HG03066 (cell line): Measurements from ENCODE around the gene IGF1R.

Experiments
- ATAC-seq: cut with Tn5 transposase; IDR thresholded peaks from one replicate; pipeline ENCODE4 v1.9.1; 2021; ENCODE audit warnings: low read depth; ENCODE audit not compliant: unreplicated experiment

Gene IGF1R

GRCh38 chr15:98872774-98873173 lies 224.4 kb downstream of the IGF1R start:
- ATAC-seq: no peak

GRCh38 chr15:98873441-98874218 lies 225.3 kb downstream of the IGF1R start:
- ATAC-seq: peak; percentile 68

- no peak for ATAC-seq
Observed at GRCh38 chr15:98874370-98874769, 226.0 kb downstream of the IGF1R start.

DNA sequence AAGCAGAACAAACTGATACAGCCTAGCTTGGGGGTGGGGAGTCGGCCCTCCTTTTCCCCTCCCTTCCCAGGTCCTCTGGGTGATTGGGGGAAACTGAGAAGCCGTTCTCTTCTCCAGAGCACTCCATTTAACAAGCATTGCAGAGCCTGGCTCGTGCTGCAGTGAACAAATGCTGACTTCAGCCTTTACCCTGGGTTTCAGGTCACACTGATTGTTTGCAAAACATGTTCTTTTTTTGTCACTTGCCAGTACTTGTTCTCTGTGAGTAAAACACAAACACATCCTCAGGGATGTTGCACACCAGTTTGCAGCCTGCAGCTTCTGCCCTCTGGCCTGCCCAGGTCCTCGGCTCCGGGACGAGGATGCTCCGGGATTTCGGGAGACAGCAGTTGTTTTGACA lies 226.4 kb downstream of the IGF1R start:
- ATAC-seq: no peak

DNA sequence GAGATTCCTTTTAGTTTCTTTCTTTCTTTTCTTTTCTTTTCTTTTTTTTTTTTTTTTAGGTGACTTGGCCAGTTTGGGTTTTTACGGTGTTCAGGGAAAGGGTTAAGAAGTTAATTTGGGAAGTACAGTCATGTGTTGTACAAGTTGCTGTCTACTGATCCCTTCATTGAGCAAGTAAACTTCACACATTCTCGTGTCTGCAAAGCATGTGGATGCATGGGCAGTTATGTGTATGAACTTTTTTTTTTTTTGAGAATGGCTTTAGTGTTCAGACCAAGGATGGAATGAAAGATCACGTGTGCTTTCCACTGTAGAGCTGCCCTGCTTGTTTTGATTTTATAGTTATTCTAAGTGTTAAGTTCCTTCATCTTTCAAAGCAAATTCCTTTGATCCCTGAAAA lies 227.0 kb downstream of the IGF1R start:
- ATAC-seq: no peak

DNA sequence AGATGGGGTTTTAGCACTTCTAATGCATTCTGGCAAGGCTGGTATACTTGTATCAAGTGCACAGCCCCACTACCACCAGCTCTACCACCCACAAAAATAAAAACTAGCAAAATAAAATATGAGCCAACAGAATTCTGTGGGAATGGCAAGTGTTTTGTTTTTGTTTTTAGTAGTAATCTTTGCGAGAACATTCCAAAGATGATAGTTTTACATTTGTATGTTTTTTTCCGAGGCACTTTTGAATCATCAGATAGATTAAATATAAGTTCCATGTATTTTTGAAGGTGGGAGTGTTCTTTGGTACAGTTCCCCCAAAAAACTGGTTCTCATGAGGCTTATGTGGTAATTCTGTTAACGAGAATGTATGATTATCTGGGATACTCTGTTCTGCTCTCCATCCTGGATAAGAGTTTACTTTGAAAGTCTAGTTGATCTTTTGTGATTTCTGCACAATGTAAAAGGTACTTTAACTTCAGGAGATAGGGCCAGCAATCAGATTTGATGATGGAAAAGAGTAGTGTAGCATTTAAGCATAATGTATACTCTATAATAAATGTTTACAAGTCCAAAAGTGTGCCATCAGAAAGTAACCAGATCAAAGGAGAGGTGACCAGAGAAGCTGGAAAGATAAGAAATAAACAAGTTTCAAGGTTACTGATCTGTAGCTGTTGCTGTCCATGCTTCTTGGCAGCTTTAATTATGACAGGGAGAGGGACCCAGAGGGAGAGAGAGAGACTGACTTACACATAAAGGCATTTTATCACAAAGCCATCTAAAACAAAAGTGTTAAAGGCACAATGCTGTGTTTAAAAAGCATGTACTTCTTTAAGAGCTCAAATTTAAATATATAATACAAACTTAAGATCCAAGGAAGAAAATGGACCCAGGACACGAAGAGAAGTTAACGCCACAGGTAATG lies 228.4 kb downstream of the IGF1R start:
- ATAC-seq: no peak

DNA sequence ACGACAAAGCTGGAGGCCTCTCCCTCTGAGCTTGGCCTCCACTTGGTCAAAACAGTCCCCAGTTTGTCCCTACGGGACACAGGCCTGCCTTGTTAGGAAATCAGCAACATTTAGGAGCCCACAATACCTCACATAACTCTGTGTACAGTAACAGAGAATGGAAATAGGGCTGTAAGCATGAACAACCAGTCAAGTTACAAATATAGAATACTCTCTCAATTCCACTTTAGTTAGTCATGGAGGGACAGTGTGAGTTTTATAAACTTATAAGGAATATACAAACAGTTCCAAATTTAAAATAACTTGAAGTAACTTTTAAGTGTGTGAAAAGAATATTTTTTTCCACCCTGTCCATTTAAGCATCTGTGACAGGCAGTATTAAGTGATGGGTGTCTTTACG lies 229.8 kb downstream of the IGF1R start:
- ATAC-seq: no peak

DNA sequence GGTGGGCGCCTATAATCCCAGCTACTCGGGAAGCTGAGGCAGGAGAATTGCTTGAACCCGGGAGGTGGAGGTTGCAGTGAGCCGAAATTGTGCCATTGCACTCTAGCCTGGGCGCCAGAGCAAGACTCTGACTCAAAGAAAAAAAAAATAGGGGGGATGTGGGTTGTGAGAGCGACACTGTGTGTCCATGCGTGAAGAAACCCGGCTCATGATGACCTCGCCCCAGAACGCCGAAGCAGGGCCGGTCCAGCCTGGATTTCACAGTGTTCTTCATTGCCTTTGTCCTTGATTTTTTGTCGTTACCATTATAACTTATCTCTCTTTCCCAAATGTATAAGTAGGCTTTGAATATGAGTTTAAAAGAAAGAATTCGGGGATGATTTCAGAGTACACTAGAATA lies 230.5 kb downstream of the IGF1R start:
- ATAC-seq: no peak

DNA sequence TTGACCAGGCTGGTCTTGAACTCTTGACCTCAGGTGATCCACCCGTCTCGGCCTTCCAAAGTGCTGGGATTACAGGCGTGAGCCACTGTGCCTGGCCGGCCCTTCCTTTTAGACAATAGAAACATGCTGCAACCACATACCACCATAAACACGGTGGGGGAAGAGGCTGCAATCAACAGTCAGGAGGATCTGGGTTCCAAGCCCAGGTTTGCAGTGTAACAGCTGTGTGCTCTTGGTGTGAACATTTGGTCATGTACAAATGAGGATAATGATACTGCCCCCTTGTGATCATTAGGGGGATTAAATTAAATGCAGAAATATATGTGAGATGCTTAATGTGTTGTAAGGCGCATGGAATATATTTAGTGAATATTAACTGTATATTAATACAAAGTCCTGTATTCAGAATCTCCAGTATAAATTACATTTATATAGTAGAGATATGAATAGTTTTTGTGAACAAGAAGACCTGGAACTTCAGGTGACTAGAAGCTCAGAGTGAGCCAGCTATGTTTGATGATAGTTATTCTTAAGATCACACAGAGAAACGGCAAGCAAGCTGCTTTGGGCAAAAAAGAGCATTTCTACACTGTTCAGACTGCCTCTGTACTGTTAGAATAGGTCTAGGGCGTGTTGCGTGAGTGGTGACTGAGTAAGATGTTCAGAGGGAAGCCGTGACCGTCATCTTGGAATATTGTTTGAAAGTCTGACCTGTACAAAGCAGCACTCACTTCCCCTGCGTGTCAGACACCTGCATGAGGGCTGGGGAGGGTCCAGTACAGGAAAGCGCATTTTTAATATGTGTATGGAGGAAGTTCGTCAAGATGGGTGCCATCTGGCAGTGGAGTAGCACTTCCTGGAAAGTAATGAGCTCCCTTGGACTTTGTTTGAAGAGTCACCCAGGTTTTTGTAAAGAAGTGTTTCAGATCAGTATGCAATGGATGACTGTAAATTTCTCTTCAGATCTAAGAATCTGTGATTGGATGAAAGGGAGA lies 233.5 kb downstream of the IGF1R start:
- no peak for ATAC-seq

DNA sequence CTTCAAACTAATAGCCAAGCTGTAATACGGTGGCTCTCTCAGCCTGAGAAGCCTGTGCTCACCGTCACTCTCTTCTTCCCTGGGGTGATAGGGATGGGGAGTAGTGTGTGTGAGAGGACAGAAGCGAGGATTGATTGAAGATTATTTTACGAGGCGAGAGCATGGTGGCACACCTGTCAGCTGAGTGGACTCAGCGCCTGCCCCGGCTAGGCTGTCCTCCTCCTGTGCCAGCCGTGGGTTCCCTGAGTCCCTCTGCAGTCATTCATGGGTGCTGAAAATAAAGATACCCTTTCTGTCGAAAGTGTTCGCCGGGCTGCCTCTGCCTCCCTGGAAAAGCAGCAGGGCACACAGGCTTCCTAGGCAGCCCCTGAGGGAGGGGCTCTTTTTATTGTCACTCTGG lies 235.1 kb downstream of the IGF1R start:
- ATAC-seq: no peak

GRCh38 chr15:98884894-98885293 lies 236.6 kb downstream of the IGF1R start:
- no peak for ATAC-seq

- no peak for ATAC-seq
Observed at GRCh38 chr15:98887976-98888375, 239.6 kb downstream of the IGF1R start.

DNA sequence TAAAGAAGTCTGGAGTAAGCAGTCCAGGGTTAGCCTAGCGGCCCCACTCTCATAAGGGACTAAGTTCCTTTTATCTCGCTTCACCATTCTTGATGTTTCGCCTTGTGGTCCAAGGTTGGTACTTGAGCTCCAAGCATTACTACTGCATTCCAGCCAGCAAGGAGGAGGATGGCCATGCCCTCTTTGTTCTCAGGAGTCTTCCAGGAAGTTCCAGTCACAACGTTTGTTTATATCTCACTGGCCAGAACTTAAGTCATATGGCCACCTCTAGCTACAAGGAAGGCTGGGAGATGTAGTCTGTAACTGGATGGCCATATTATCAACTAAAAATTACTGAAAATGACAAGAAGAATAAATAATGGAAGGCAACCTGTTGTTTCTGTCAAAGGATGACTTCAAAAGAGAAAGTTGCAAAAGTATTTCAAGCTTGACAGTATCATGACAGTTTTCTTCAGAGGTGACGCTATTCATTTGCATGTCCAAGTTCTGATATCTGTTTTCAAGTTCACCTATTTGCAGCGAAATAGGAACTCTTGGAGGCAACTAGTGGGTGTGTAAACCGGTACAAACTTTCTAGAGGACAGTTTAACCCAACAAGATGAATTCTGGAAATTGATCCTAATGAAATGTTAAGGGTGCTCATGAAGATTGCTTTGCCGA lies 240.6 kb downstream of the IGF1R start:
- ATAC-seq: no peak

DNA sequence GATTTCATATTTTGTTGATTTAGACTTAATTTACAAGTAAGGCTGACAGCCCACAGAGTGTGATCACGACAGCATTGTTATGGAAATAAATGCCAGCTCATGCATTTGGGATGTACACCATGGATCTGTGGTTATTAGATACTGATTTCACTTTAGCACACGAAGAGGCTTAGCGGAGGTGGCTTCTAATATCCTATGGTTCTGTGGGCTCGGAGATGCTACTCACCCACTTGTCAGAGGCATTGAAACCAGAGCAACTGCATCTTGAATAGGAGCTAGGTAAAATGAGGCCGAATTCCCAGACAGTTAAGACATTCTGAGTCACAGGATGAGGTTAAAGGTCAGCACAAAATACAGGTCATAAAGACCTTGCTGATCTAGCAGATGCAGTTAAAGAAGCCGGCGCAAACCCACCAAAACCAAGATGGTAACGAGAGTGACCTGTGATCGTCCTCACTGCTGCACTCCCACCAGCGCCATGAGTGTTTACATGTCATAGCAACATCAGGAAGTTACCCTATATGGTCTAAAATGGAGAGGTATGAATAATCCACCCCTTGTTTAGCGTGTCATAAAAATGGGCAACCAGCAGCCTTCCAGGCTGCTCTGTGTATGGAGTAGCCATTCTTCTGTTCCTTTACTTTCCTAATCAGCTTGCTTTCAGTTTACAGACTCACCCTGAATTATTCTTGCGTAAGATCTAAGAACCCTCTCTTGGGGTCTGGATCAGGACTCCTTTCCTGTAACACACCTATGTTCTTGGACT lies 241.8 kb downstream of the IGF1R start:
- no peak for ATAC-seq

- ATAC-seq: no peak
Observed at GRCh38 chr15:98891301-98891700, 243.0 kb downstream of the IGF1R start.

DNA sequence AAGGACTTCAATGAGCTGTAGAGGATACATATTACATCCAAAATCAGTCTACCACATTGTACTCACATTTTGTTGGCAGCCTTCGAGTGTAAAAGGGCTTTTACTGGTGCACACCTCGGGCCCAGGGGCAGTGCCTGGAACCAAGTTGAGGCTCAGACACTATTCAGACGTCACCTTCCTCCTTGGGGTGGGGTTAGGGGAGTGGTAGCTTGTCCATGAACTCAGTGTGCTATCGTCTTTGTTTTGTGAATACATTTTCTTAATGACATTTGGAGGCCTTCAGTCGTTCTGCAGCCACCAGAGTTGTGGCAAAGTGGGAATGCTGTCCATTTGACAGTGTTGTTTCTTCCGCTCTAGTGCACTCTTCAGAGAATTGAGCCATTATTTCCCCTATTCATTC lies 245.1 kb downstream of the IGF1R start:
- ATAC-seq: no peak

DNA sequence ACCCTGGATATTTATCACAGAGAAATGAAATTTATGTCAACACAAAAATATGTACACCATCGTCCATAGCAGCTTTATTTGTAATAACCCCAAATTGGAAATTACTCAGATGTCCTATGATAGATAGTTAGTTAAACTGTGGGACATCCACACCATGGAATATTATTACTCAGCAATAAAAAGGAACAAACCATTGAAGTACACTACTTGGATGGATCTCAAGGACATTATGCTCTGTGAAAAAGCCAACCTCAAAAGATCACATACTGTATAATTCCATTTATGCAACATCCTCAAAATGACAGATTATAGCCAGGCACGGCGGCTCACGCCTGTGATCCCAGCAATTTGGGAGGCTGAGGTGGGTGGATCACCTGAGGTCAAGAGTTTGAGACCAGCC lies 246.0 kb downstream of the IGF1R start:
- no peak for ATAC-seq

GRCh38 chr15:98896002-98896721 lies 247.8 kb downstream of the IGF1R start:
- no peak for ATAC-seq
